ENCODE measurements around the gene GUSB. TPM values are rescaled to one million over a fixed set of nuclear protein-coding genes. Genes with fewer than 3 reads are reported as not detected.
"Not testable (repeated sequence)": the region's sequence is repeated elsewhere in the genome, so short reads cannot be mapped to it uniquely, and the experiment has no call there.

GUSB gene
- total and polyA plus RNA-seq, 2 experiments from 2014 or later, result 33.6 to 47.0 TPM

DNA sequence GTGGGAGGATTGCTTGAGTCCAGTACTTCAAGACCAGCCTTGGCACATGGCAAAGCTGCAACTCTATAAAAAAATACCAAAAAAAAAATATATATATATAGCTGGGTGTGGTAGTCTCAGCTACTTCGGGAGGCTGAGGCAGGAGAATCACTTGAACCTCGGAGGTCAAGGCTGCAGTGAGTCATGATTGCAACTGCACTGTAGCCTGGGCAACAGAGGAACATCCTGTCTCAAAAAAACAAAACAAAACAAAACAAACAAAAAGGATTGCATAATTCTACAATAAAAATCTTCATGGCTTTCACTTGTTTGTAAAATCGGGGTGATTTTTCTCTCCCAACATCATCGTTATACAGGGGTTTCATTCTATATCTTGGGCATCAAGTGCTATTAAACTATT, 35.1 kb downstream of the GUSB start (continued):
- TF ChIP-seq POLR2AphosphoS5 (IDR thresholded peaks at IDR 0.05; ENCODE audit: low read depth), result no peak
- TF ChIP-seq STAT1 (IDR thresholded peaks at IDR 0.05; ENCODE audit: unreplicated experiment), result no peak
- TF ChIP-seq EZH2phosphoT487 (IDR thresholded peaks at IDR 0.05; ENCODE audit: unreplicated experiment), result no peak
- no peak for TF ChIP-seq ZNF331 (CRISPR knock-in tag; IDR thresholded peaks at IDR 0.05; ENCODE audit: low read depth)
- TF ChIP-seq JUNB (IDR thresholded peaks at IDR 0.05; ENCODE audit: unreplicated experiment), result no peak
- TF ChIP-seq REST (IDR thresholded peaks at IDR 0.05; ENCODE audit: unreplicated experiment), result no peak

DNA sequence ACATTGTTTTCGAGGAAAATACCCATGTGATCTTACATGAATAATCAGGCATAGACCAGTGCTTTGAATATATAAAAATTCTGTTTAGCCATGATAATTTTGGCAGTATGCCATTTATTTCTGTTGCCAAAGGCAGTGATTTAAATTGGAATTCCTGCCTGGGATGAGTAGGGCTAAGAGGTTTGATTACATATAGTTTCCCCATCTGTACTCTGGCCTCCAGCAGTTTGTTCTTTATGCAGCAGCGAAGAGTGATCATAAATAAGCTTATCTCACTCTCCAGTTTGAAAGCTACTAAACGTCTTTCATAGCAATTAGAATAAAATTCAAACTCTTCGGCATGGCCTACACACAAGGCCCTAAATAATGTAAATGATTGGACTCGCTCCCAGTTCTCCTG, 36.2 kb downstream of the GUSB start:
- H3K4me1 ChIP-seq (ENCODE audit: insufficient read depth); H3K36me3 Mint-ChIP-seq (ENCODE audit: low read depth); H4K20me1 ChIP-seq (replicated peaks; ENCODE audit: insufficient read depth); H3K4me1 Mint-ChIP-seq; H3K4me2 ChIP-seq; DNase-seq (ENCODE audit: low spot score); H3K27me3 ChIP-seq (ENCODE audit: insufficient read depth); H3K36me3 ChIP-seq (ENCODE audit: insufficient read depth); H3K27ac Mint-ChIP-seq; H3K9me3 Mint-ChIP-seq; H3K79me2 ChIP-seq (replicated peaks; ENCODE audit: insufficient read depth); H3F3A ChIP-seq (replicated peaks; ENCODE audit: low read depth); H3K27me3 Mint-ChIP-seq (ENCODE audit: insufficient read depth, low read depth, poor library complexity); H3K4me3 Mint-ChIP-seq; H3K9me2 ChIP-seq (ENCODE audit: insufficient read depth); H2AFZ ChIP-seq; ATAC-seq; H3K4me3 ChIP-seq; H3K27ac ChIP-seq (ENCODE audit: low read depth): not testable (repeated sequence)

- Histone ChIP-seq H3K4me1 (ENCODE audit: insufficient read depth) (no peaks in the 10 kb centered on the region), H3K4me3 (no peak overlapping the region), H3F3A (replicated peaks; ENCODE audit: low read depth) (no peaks in the 10 kb centered on the region), H2AFZ (no peak overlapping the region), H3K27me3 (ENCODE audit: insufficient read depth) (no peaks in the 10 kb centered on the region), H4K20me1 (replicated peaks; ENCODE audit: insufficient read depth) (peaks cover 17% of the 10 kb centered on the region), H3K79me2 (replicated peaks; ENCODE audit: insufficient read depth) (peaks cover 49% of the 10 kb centered on the region), H3K4me2 (no peak overlapping the region), H3K9me2 (ENCODE audit: insufficient read depth) (no peaks in the 10 kb centered on the region), H3K36me3 (ENCODE audit: insufficient read depth) (no peaks in the 10 kb centered on the region), H3K27ac (ENCODE audit: low read depth) (no peak overlapping the region)
- no peaks in the 10 kb centered on the region for H3K27me3 Mint-ChIP-seq (ENCODE audit: insufficient read depth, low read depth, poor library complexity)
- ATAC-seq (no peak), DNase-seq (ENCODE audit: low spot score) (no peak)
- no peaks in the 10 kb centered on the region for H3K9me3 Mint-ChIP-seq
- no peak overlapping the region for H3K27ac Mint-ChIP-seq
- TF ChIP-seq EZH2phosphoT487 (IDR thresholded peaks at IDR 0.05; ENCODE audit: unreplicated experiment) (no peak), NANOG (IDR thresholded peaks at IDR 0.05; ENCODE audit: borderline replicate concordance) (no peak), CREB1 (CRISPR knock-in tag; IDR thresholded peaks at IDR 0.05; ENCODE audit: low read depth) (no peak), POLR2AphosphoS5 (IDR thresholded peaks at IDR 0.05; ENCODE audit: low read depth) (no peak), ZNF114 (CRISPR knock-in tag; IDR thresholded peaks at IDR 0.05) (no peak), EZH2 (IDR thresholded peaks at IDR 0.05; ENCODE audit: low read depth, unreplicated experiment) (no peak)
- TF ChIP-seq, protein P1, sequence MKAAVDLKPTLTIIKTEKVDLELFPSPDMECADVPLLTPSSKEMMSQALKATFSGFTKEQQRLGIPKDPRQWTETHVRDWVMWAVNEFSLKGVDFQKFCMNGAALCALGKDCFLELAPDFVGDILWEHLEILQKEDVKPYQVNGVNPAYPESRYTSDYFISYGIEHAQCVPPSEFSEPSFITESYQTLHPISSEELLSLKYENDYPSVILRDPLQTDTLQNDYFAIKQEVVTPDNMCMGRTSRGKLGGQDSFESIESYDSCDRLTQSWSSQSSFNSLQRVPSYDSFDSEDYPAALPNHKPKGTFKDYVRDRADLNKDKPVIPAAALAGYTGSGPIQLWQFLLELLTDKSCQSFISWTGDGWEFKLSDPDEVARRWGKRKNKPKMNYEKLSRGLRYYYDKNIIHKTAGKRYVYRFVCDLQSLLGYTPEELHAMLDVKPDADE (IDR thresholded peaks at IDR 0.05), result no peak
- no peaks in the 10 kb centered on the region for H3K4me1 Mint-ChIP-seq
- H3K4me3 Mint-ChIP-seq, result no peak overlapping the region
- no peaks in the 10 kb centered on the region; the same call in 2 of the 3 replicates for H3K36me3 Mint-ChIP-seq (ENCODE audit: low read depth)
Measured at GRCh38 chr7:65938336-65938895, 43.6 kb downstream of the GUSB start.

Measured in GM23338 (cell line).